Hepatocyte (in vitro differentiated cells): ENCODE data around the gene SLC2A8.

Experiments
- CTCF ChIP-seq: fragments of 200-600 bp; sonication (generic); IDR thresholded peaks from 2 replicates; pipeline ENCODE4 v1.5.1; 2016; ENCODE audit warnings: antibody characterized with exemption, mild to moderate bottlenecking; ENCODE audit not compliant: poor library complexity
- EZH2 ChIP-seq: fragments of 200-600 bp; sonication (generic); IDR thresholded peaks from 2 replicates; pipeline ENCODE4 v1.6.1; 2016; ENCODE audit warnings: antibody characterized with exemption, mild to moderate bottlenecking, borderline replicate concordance
- EZH2phosphoT487 ChIP-seq: fragments of 200-600 bp; sonication (generic); IDR thresholded peaks from one replicate; pipeline ENCODE4 v1.6.1; 2018; ENCODE audit warnings: antibody characterized with exemption, mild to moderate bottlenecking, low read depth, moderate library complexity; ENCODE audit not compliant: unreplicated experiment, severe bottlenecking

GRCh38 chr9:127386981-127387380 lies 10.0 kb upstream of the SLC2A8 start:
- TF ChIP-seq CTCF (no peak), EZH2phosphoT487 (no peak), EZH2 (no peak)
